HG03095 (cell line): ENCODE results near the gene C1orf21.

Experiments used
- ATAC-seq: cut with Tn5 transposase; IDR thresholded peaks from one replicate; pipeline ENCODE4 v1.9.1; 2021; ENCODE audit warnings: moderate library complexity; ENCODE audit not compliant: unreplicated experiment

C1orf21 gene

DNA sequence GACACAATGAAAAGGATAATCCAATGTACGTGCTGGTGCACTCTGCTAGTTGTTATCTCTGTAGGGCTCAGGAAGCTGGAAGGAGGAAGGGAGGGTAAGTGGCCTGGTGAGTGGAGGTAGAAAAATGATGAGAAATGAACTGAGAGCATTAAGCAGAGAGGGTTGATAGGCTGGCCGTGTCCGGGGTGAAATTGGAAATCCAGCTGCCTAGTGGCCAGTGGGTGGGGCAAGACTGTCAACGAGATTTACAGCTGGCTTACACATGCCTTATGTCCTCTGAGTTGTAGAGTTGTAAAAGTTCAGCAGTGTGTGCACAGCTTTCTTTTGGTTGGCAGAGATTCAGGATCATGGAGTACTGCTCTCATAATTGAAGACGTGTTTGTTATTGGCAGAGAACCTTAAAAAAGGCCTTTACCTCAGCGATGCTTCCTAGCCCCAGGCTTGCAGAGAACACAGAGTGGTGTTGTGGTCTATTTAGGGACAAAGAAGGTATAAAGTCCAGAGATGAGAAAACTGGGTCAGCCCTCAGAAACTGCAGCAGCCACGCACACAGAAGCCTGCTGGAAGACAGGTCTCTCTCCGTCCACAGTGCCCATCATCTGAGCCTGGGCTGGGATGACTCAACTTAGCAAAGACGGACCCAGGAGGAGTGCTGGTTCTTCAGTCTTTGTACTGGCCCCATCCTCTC is 235.5 kb downstream of the C1orf21 start:
- ATAC-seq, result no peak

- ATAC-seq, result no peak
Measured at GRCh38 chr1:184623404-184623803, 236.6 kb downstream of the C1orf21 start.

DNA sequence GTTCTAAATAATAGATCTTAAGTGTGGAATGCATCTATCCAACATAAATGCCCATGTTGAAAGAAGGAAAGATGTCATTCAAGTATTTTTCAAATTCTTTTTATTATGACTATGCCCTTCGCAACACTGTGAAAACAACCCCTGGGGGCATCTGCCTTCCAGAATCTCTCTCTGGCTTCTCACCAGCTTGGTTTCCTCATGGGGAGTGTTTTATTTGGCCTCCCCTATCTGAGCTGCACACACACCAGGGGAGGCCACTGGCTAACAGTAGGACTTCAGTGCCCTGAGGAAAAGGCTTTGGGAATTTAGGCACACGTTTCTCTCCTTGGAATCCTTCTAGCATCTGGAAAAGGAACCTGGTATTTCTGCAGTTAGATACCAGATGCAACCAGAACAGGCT is 237.2 kb downstream of the C1orf21 start:
- ATAC-seq, result no peak

DNA sequence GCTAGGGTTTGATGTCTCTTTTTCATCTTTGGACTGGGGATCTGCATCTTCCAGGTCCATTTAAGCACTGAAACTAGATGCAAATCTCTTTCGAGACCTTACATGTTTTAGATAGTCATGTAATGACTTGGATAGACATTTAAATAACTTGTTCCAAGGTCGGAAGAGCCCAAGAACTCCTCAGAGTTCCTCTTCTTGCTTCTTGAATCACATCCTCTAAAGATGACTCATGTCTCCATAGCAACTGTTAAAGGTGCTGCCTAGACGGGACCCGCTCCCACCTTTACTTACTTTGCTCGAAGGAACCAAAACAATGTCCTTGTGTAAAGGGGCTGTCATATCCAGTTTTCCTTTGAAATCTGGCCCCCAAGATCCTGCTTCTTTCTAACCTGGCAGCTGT is 237.8 kb downstream of the C1orf21 start:
- ATAC-seq, result no peak

GRCh38 chr1:184625271-184625670 is 238.4 kb downstream of the C1orf21 start:
- no peak for ATAC-seq

GRCh38 chr1:184626076-184627006 is 239.5 kb downstream of the C1orf21 start:
- ATAC-seq, result peak; percentile 64

DNA sequence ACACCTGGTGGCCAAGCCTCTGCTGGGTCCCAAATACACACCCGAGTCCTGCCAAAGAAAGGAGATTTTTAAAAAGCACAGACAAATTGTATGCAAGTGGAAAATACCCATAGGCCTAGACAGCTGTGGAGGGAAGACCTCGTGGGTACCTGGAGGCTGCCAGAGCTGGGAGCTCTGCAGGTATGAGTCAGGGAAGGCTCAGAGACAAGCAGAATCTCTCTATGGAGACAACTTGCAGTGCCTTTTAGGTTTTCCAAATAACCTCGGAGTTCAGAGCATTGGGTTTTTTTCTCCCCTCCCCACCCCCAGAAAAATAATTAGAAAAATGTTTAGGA is 240.1 kb downstream of the C1orf21 start:
- ATAC-seq, result no peak

GRCh38 chr1:184629266-184629665 is 242.4 kb downstream of the C1orf21 start:
- ATAC-seq, result no peak

- ATAC-seq, result no peak
Measured at GRCh38 chr1:184630679-184631060, 243.8 kb downstream of the C1orf21 start.

DNA sequence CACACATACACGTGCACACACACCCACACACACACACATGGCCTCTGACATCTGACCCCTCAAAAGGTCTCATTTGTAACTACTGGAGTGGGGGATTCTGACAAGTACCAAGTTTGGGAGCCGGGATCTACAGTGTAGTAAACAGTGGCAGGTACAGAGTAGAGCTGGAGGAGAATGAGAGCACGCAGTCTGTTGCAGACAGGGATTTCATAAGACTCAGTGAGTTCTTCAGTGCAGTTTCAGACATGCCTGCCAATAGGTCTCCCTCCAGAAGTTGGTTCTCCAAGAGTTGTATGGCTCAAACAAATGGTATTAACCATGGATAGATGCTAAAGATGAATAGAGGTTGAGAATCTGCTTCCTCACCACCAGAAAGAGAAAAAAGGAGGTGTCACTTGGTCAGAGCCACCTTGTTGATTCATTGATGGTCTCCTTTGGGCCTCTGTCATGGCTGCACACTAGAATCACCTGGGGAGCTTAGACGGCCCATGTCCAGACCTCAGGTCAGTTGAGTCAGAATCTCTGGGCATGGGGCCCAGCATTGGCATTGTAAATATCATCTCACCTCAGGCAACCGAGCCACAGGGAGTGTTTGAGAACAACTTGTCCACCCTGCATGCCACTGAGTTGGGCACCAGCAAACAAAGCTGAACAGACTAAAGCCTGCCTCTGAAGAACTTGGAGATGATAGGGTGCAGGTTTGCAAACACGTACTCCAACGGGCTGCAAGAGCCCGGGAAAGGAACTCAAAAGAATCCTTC is 245.8 kb downstream of the C1orf21 start:
- no peak for ATAC-seq

- no peak for ATAC-seq
Measured at GRCh38 chr1:184633785-184634184, 247.0 kb downstream of the C1orf21 start.

- no peak for ATAC-seq
Measured at GRCh38 chr1:184634296-184634695, 247.5 kb downstream of the C1orf21 start.

- ATAC-seq, result no peak
Measured at GRCh38 chr1:184635347-184635979, 248.6 kb downstream of the C1orf21 start.

DNA sequence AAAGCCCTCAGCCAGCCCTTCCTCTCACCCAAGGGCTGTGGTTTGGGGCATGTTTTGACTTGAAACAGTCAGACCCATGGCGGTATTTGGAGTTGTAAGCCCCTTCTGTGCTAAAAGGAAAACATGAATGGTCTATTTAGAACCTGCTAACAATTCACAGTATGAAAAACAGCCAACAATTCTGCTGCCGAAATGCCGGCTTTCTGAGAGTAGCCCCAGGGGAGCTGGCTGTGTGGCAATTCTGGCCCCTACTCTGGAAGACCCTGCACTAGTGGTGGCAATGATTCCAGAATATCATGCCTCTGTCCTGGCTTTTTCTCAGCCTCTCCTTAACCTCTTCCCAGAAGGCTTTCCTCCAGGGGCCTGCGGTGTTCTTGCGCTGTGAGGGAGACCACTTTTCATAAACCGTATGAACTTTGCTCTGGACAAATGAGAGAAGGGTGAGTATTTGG is 249.2 kb downstream of the C1orf21 start:
- no peak for ATAC-seq

GRCh38 chr1:184637664-184638240 is 250.9 kb downstream of the C1orf21 start:
- ATAC-seq, result no peak

DNA sequence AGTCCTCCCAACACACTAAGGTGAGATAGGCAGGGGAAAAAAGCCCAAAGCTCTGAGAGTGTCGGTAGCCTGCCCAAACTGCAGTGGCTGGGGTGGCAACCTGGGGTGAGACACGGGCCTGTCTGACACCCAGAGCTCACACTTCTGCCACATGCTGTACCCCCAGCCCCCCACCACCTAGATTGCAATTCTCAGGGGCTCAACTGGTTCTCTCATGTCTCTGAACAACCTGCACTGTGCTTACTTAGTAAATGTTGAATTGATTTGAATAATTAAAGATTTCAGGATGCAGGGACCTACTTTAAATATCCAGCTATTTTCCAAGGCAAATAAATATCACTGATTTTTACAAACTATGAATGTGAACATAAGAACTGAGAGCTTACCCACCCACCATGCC is 252.4 kb downstream of the C1orf21 start:
- ATAC-seq, result no peak

GRCh38 chr1:184640505-184640904 is 253.7 kb downstream of the C1orf21 start:
- ATAC-seq, result no peak

GRCh38 chr1:184641894-184642293 is 255.1 kb downstream of the C1orf21 start:
- ATAC-seq, result no peak

- ATAC-seq, result no peak
Measured at GRCh38 chr1:184643661-184644060, 256.8 kb downstream of the C1orf21 start.

DNA sequence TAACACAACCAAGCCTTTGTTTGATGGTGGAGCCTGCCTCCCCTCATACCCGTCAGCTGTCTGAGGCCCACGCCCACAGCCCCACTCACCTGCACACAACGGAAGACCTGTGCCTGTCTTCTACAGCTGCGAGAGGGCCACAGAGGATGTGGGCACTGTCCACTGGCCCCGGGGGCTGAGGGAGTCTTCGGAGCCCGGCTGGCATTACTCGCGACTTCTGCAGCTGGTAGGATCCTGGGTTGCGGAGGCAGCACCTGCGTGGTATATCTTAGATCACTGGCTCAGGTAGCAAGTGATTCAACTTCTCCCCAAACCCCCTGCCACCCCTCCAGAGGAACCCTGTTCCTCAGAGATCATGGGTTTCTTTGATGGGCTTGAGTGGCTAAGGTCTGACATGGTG is 257.9 kb downstream of the C1orf21 start:
- no peak for ATAC-seq
